ENCODE data around the gene RSPO3.

Gene RSPO3

DNA sequence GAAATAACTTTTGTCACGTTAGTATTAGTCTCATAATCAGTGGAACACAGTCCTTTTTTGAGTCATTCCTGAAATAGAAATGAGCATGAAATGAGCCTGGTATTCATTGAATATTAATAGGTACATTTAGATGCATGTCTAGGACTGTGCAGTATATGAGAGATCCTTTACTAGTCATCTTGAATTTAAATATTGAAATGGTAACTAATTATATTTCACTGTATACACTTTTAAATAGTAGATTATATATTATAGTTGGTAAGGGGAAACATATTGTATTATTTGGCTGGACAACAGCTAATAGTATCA lies 59.4 kb downstream of the RSPO3 start:
- TF ChIP-seq, protein P1, sequence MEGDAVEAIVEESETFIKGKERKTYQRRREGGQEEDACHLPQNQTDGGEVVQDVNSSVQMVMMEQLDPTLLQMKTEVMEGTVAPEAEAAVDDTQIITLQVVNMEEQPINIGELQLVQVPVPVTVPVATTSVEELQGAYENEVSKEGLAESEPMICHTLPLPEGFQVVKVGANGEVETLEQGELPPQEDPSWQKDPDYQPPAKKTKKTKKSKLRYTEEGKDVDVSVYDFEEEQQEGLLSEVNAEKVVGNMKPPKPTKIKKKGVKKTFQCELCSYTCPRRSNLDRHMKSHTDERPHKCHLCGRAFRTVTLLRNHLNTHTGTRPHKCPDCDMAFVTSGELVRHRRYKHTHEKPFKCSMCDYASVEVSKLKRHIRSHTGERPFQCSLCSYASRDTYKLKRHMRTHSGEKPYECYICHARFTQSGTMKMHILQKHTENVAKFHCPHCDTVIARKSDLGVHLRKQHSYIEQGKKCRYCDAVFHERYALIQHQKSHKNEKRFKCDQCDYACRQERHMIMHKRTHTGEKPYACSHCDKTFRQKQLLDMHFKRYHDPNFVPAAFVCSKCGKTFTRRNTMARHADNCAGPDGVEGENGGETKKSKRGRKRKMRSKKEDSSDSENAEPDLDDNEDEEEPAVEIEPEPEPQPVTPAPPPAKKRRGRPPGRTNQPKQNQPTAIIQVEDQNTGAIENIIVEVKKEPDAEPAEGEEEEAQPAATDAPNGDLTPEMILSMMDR (IDR thresholded peaks at IDR 0.05; ENCODE audit: control insufficient read depth, insufficient read depth, low read depth, low read length, missing control alignments) = no peak
- DNase-seq (ENCODE audit: low read depth) = no peak

DNA sequence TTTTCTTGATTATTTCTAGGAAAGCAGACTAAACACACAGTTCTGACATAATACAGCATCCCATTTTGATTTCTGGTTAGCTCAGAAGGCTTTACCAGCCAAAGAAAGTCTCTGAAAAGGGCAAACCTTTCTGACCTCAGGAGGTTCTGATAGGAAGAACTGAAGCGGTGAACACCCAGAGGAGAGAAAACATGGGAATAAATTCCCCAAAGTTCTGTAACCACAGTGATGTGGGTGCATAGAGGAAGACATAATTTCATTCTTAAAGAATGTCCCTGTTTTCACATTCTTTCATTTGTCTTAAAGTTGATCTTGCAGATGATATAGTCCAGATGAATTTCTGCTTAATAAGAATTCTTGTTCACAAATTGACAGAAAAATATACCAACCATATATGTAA lies 60.3 kb downstream of the RSPO3 start:
- H3K4me3 ChIP-seq (ENCODE audit: control insufficient read depth, low read depth, low read length) = no peak overlapping the region
- no peak for DNase-seq (ENCODE audit: low read depth)
- TF ChIP-seq, protein P1 (IDR thresholded peaks at IDR 0.05; ENCODE audit: control insufficient read depth, insufficient read depth, low read depth, low read length, missing control alignments) = no peak

More for the DNA sequence above, 59.4 kb downstream of the RSPO3 start:
- no peak overlapping the region for H3K4me3 ChIP-seq (ENCODE audit: control insufficient read depth, low read depth, low read length)

DNA sequence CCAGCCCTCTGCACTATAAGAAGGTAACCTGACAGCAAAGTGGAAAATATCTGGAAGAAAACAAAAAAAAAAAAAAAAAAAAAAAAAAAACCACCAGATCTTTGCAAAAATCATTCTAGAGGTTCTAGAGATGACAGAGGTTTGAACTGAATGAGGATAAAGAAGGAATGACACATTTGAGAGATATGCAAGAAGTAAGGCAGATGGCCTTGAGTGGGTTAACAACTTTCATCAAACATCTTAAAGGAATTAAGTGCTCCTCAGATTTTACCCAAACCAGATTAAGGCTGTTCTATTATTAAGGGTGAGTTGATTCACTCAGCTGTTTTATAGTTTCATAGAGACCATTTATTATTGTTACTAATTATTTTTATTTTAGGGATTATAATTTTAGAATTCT lies 62.0 kb downstream of the RSPO3 start:
- H3K4me3 ChIP-seq (ENCODE audit: control insufficient read depth, low read depth, low read length) = no peak overlapping the region
- TF ChIP-seq, protein P1 (IDR thresholded peaks at IDR 0.05; ENCODE audit: control insufficient read depth, insufficient read depth, low read depth, low read length, missing control alignments) = no peak
- DNase-seq (ENCODE audit: low read depth) = no peak

DNA sequence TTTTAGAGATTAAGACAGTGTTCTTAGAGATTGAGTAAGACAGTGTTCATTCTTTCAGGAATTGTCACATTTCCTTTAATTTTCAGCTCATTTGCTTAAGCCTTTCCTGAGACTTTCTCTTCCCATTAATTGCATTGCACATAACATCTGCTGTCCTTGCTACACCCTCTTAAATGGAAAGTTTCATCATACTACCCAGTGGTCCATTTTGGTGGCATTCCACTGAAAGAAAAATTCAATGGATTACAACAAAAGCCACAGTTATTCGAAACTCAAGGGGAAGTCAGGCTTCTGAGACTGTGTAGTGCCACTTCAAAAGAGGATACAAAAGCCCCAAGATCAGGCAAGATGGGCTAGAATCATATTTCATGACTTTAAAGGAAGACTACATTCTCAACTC lies 64.0 kb downstream of the RSPO3 start:
- TF ChIP-seq, protein P1 (IDR thresholded peaks at IDR 0.05; ENCODE audit: control insufficient read depth, insufficient read depth, low read depth, low read length, missing control alignments) = no peak
- no peak overlapping the region for H3K4me3 ChIP-seq (ENCODE audit: control insufficient read depth, low read depth, low read length)
- peak; percentile 84 for DNase-seq (ENCODE audit: low read depth)

DNA sequence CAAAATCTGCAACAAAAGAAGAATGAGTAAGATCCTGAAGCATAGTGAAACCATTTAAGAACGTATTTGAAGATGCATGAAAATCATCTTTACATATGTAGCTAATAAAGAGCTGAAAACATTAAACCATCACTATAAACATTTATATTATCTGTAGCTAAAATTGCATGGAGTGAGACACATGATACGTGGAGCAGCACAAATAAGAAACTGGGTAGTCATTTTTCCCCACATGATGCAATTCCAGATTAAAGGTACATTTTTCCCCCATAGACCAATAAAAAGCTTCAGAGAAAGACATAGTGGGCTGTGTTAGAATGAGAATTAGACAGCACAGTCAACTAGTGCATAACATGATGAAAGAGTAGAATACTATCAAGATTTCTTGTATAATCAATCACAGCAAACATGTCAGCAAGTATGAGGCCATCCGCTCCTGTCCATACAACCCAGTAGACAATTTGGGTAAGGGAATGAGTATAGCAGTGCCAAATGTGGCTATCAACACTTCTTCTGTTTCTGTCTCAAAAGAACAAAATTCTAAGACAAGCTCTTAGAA lies 67.0 kb downstream of the RSPO3 start:
- TF ChIP-seq, protein P1 (IDR thresholded peaks at IDR 0.05; ENCODE audit: control insufficient read depth, insufficient read depth, low read depth, low read length, missing control alignments) = no peak
- H3K4me3 ChIP-seq (ENCODE audit: control insufficient read depth, low read depth, low read length) = no peak overlapping the region
- DNase-seq (ENCODE audit: low read depth) = no peak

DNA sequence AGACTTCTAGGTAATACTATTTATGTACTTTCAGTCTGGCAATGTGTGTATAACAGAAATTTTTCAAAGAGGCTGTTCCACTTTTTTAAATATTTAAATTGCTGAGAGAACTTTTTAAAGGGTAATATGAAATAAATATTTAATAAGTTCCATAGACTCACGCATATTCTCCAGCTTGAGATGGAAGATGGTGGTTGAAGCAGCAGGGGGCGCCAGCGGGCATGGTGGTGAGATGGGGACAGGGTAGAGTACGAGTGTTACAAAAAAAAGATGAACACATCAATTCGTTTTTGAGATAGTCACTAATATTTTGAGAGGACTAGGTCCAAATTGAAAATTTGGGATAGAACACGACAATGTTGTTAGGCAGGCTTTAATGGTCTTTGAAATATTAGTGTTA lies 68.4 kb downstream of the RSPO3 start:
- no peak overlapping the region for H3K4me3 ChIP-seq (ENCODE audit: control insufficient read depth, low read depth, low read length)
- no peak for DNase-seq (ENCODE audit: low read depth)
- TF ChIP-seq, protein P1 (IDR thresholded peaks at IDR 0.05; ENCODE audit: control insufficient read depth, insufficient read depth, low read depth, low read length, missing control alignments) = peak; percentile 48

DNA sequence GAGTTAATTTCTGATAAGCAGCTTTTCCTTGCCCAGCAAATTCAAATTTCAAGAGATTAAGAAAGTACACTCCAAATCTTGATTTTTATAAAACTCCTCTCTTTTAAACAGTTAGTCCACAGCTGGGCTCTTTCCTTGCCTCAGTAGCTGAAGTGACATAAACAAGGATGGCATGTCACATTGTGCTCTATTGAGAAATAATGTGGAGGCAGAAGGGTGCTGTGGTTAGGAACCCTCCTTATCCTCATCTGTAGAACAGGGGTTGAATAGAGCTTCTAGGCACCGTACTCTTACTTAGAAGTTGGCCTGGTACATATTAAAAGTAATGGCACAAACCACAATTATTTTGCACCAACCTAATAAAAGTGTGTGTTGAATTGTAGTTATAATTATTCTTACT lies 70.3 kb downstream of the RSPO3 start:
- no peak overlapping the region for H3K4me3 ChIP-seq (ENCODE audit: control insufficient read depth, low read depth, low read length)
- no peak for DNase-seq (ENCODE audit: low read depth)
- TF ChIP-seq, protein P1 (IDR thresholded peaks at IDR 0.05; ENCODE audit: control insufficient read depth, insufficient read depth, low read depth, low read length, missing control alignments) = no peak
